Peyer's patch (tissue), 4 donors: ENCODE results near the gene SLC5A6.

Experiments used
- CTCF ChIP-seq, 6 experiments: fragments of 450-650 bp in 4 of 6; fragments of 200-600 bp in 2 of 6; sonication (generic) in 1 of 6; IDR thresholded peaks; one replicate each; pipeline ENCODE4 v1.5.1; 2017 to 2019; ENCODE audit warnings: antibody characterized with exemption in 6 of 6, mild to moderate bottlenecking in 3 of 6, moderate library complexity in 1 of 6
- POLR2A ChIP-seq, 2 donors: fragments of 450-650 bp; IDR thresholded peaks; one replicate each; pipeline ENCODE4 v1.5.1; 2017; ENCODE audit warnings: antibody characterized with exemption in 2 of 2, mild to moderate bottlenecking in 2 of 2, moderate library complexity in 2 of 2

DNA sequence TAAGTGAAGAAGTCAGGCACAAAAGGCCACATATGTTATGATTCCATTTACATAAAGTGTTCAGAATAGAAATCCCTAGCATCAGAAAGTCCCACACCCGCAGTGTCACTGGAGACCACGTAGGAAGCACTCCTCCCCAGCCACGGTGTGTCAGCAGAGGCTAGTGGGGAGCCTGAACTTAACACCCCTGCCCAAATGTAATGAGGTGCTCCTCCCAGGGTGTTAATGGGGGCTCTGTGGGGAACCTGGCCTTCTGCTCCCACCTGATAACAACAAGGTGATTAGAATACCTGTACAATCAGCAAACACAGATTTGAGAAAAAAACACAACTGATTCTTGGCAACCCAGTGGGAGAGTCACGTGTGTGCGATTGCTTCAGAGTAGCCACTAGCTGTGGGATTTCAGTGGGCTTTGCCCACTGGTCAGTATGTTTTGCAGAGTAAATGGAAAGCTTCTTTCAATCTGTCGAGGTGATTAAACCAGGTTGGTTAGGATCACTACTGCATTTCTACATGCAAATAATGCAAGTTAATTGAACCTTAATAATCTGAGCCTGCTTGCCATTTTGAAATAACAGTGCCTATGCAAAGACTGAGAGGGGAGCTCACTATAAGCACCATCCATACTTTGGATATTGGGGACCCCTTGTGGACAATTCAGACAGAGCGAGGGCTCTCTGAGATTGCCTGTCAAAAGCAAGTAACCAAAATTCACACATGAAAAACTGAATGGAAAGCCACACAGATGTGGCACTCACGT is 20.8 kb downstream of the SLC5A6 start:
- TF ChIP-seq POLR2A (IDR thresholded peaks at IDR 0.05) (no peak), CTCF (IDR thresholded peaks at IDR 0.05) (peak; percentile 49 to 73 (median 68))
